Pancreas (tissue), 10 donors: ENCODE measurements around the gene PHLDA3. TPM values are rescaled to one million over a fixed set of nuclear protein-coding genes. Genes with fewer than 3 reads are reported as not detected.
"Not testable (repeated sequence)": the region's sequence is repeated elsewhere in the genome, so short reads cannot be mapped to it uniquely, and the experiment has no call there.

Experiments used
- ATAC-seq, 4 donors: fragments of 200-7000 bp; cut with Tn5 transposase; one replicate each; pipeline versions ENCODE4 v1.8.0 to v1.9.1; 2020; ENCODE audit warnings: mild to moderate bottlenecking in 4 of 4, moderate library complexity in 4 of 4
- DNase-seq, 6 donors: peaks; one replicate each; pipeline ENCODE4 v3.0.0-alpha.2; 2020
- FAIRE-seq: peaks from 2 replicates; lab custom pipeline; 2012; peaks lifted over from hg19 to GRCh38; lab: Jason Lieb, UNC
- H3K27ac ChIP-seq, 4 donors: fragments of 200-600 bp; sonication (generic); 1 replicate in 3 of 4; 2 replicates in 1 of 4; pipeline versions ENCODE4 v1.5.0 to v1.8.0; 2020
- H3K27me3 ChIP-seq, 4 donors: fragments of 200-600 bp; one replicate each; pipeline ENCODE4 v1.8.0; 2021
- H3K36me3 ChIP-seq, 3 donors: fragments of 200-600 bp; sonication (generic) in 1 of 3; one replicate each; pipeline versions ENCODE4 v1.5.0 to v1.8.0; 2020 to 2021
- H3K4me1 ChIP-seq, 3 donors: fragments of 200-600 bp; one replicate each; pipeline ENCODE4 v1.8.0; 2021
- H3K4me3 ChIP-seq, 4 donors: fragments of 200-600 bp; sonication (generic) in 2 of 4; one replicate each; pipeline versions ENCODE4 v1.5.0 to v1.8.0; 2020 to 2021
- H3K9me3 ChIP-seq, 4 donors: fragments of 200-600 bp; one replicate each; pipeline ENCODE4 v1.8.0; 2021
- WGBS, 2 donors: extraction: QIAGEN DNeasy Blood & Tissue Kit; methylation state at CpG; one replicate each; pipeline ENCODE4 v1.1.7; 2013; 5-methylcytosine and 5-hydroxymethylcytosine counted together
- intact Hi-C, 3 donors: fragments of 100-400 bp; cut with DNase I; formaldehyde crosslinking; loops; one replicate each; pipeline versions ENCODE4 v1.11.1 to v1.14.2; 2022
- polyA plus RNA-seq, 2 donors: library from polyadenylated mRNA; stranded (reverse); fragments of 200-250 nt; gene quantifications; one replicate each; pipeline ENCODE4 v1.2.3, GENCODE V29; 2013
- total RNA-seq, 6 donors: library from RNA; stranded (reverse); fragmentation: NEBNext Ultra II Directional in 4 of 6; extraction: Animal tissue kit (Norgen Biotek cat#: 25700) in 4 of 6; gene quantifications; one replicate each; pipeline versions ENCODE4 v1.2.1 to v1.2.4, GENCODE V29; 2021 to 2023
- TF ChIP-seq, protein P1 (sequence below), 4 donors: fragments of 200-600 bp; sonication (generic) in 3 of 4; IDR thresholded peaks; one replicate each; pipeline versions ENCODE4 v1.5.0 to v1.8.0; 2021; ENCODE audit warnings: antibody characterized with exemption in 4 of 4
- donor health status: healthy with polysubstance abuse.
- donor health status: DM: no; HTN: no; CAD: no; lungs with moderate emphysema.
- donor health status: DM: no; HTN: no; CAD: no.
- donor health status: control.
- donor health status: control.
- donor health status: Bipolar disorder and iron deficiency.
- donor health status: DM: yes; HTN: yes; CAD: no.
- donor health status: DM: no; HTN: no; CAD: no.
- donor health status: DM: no; HTN: no; CAD: no.
- donor health status: DM: yes; HTN: yes; CAD: no.

PHLDA3 gene
- total and polyA plus RNA-seq, 8 donors: 8.6 to 24.4 (median 12.8) TPM

DNA sequence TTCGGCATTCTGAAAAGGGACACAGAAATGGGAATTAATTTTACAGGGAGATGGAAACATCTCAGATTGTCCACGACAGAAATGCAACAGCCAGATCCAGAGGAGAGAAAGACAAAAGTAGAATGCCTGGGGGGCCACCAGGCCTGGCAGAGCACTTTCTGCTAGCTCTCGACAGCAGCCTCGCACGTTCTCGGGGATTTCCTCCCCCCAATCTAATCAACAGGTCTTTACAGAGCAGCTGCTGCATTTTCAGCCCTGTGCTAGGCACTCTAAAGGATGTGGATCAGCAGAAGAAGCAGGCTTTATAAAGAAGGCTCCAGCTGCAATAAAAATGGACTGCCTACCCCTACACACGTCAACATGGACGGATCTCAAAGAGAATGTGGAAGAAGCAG lies 27.3 kb upstream of the PHLDA3 start:
- no peaks in the 10 kb centered on the region for H3K9me3 ChIP-seq
- 75% methylated on average over 8 of the region's 8 CpGs for WGBS, 2 donors
- no peak for DNase-seq
- peaks cover 0 to 11% (median 6%) of the 10 kb centered on the region in 3 donors for H3K36me3 ChIP-seq
- intact Hi-C loops: no loop called here
- peaks cover 11 to 22% (median 21%) of the 10 kb centered on the region in 3 donors for H3K4me1 ChIP-seq
- no peak for FAIRE-seq
- no peak for ATAC-seq
- TF ChIP-seq, protein P1, sequence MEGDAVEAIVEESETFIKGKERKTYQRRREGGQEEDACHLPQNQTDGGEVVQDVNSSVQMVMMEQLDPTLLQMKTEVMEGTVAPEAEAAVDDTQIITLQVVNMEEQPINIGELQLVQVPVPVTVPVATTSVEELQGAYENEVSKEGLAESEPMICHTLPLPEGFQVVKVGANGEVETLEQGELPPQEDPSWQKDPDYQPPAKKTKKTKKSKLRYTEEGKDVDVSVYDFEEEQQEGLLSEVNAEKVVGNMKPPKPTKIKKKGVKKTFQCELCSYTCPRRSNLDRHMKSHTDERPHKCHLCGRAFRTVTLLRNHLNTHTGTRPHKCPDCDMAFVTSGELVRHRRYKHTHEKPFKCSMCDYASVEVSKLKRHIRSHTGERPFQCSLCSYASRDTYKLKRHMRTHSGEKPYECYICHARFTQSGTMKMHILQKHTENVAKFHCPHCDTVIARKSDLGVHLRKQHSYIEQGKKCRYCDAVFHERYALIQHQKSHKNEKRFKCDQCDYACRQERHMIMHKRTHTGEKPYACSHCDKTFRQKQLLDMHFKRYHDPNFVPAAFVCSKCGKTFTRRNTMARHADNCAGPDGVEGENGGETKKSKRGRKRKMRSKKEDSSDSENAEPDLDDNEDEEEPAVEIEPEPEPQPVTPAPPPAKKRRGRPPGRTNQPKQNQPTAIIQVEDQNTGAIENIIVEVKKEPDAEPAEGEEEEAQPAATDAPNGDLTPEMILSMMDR (IDR thresholded peaks at IDR 0.05): no peak
- peak overlapping the region in 2 of 4 donors; percentile 1 to 24 for H3K27ac ChIP-seq
- no peak overlapping the region for H3K4me3 ChIP-seq
- no peaks in the 10 kb centered on the region for H3K27me3 ChIP-seq

DNA sequence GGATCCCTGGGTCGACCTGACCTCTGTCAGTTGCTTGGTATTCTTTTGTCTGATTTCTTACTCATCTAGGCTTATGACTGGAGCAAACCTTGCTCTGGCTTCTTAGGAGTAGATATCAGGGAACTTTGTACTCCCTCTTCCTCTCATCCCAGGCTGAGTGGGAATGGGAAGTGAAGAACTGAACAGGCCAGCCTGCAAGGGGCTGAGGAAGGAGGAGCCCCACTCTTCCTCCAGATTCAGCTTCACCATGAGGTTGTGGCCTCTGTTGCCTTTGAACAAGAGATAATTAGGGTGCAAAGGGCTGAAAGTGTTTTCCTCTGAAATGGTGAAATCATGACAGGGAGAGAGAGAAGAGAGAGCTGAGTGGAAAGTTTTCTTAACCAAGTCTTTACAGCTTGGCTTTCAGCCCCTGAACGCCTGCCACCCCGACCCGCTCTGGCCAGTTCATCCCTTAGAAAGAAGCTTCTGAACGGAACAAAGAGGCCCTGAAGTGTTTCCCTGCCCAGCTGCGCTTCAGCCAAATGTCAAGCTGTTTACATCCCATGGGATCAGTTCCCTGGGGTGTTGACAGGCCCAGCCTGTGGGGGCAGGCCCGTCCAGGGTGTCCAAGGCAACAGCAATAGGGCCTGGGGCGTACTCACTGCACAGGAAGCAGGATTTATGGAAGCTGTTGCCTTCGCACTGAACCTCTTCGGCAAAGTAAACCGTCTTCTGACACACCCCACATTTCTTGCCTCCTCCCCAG lies 26.7 kb upstream of the PHLDA3 start:
- Histone ChIP-seq H3K9me3 (no peaks in the 10 kb centered on the region), H3K27ac (peak overlapping the region in 2 of 4 donors; percentile 1 to 24), H3K4me1 (peaks cover 5 to 17% (median 16%) of the 10 kb centered on the region in 3 donors), H3K36me3 (peaks cover 0 to 11% (median 6%) of the 10 kb centered on the region in 3 donors), H3K27me3 (no peaks in the 10 kb centered on the region), H3K4me3 (no peak overlapping the region)
- no peak for FAIRE-seq
- intact Hi-C loops: no loop called here
- 55 to 57% methylated on average over 11 of the region's 11 CpGs for WGBS, 2 donors
- peak; percentile 12 to 48 (median 32) for ATAC-seq
- DNase-seq: peak in 1 of 6 donors; percentile 42
- TF ChIP-seq, protein P1 (IDR thresholded peaks at IDR 0.05): no peak

DNA sequence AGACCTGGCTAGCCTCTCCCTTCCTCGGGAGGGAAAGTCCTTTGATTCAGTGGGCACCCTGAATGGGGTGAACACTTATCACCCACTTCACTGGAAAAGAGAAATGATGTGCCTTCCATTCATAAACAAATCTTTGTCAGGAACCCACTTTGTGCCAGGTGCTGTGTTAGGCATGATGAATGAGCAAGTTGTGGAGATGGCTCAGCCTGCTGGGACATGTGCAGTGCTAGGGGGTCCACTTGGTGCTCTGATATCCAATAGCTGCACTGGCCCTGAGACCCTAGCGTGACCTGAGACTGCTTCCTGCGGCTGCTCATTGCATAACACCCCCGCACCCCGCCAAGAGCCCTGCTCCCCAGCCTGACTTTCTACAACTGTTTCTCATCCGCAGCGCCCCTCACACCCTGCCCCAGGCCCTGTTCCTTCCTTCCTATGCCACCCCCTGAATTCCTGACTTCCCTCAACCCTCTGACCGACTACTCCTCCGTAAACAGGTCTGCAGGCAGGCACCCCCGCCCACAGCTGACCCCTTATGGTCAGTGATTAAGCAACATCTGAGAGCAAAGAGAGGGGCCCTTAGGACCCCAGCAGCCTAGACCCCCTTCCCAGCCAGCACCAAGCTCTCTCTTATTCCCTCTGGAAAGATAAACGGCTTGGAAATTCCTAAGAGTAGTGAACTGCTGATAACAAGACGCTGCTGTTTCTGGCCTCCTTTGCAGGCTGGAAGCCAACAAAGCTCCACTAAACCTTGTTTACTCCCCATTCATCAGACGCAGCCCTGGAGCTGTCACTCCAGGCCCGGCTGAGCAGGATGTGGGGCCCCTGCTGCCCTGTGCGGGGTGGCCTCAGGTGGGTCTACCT lies 25.0 kb upstream of the PHLDA3 start:
- H3K27ac ChIP-seq: peak overlapping the region in 2 of 4 donors; percentile 28 to 54
- WGBS, 2 donors: 41% methylated on average over 14 to 15 of the region's 15 CpGs
- intact Hi-C loops: no loop called here
- no peaks in the 10 kb centered on the region for H3K27me3 ChIP-seq
- H3K4me1 ChIP-seq: peaks cover 0 to 22% (median 19%) of the 10 kb centered on the region in 3 donors
- no peak overlapping the region for H3K4me3 ChIP-seq
- H3K9me3 ChIP-seq: no peaks in the 10 kb centered on the region
- peak; percentile 55 to 80 (median 64) for ATAC-seq
- TF ChIP-seq, protein P1 (IDR thresholded peaks at IDR 0.05): no peak
- H3K36me3 ChIP-seq: peaks cover 0 to 15% (median 6%) of the 10 kb centered on the region in 3 donors
- no peak for FAIRE-seq
- peak in 1 of 6 donors; percentile 44 for DNase-seq

DNA sequence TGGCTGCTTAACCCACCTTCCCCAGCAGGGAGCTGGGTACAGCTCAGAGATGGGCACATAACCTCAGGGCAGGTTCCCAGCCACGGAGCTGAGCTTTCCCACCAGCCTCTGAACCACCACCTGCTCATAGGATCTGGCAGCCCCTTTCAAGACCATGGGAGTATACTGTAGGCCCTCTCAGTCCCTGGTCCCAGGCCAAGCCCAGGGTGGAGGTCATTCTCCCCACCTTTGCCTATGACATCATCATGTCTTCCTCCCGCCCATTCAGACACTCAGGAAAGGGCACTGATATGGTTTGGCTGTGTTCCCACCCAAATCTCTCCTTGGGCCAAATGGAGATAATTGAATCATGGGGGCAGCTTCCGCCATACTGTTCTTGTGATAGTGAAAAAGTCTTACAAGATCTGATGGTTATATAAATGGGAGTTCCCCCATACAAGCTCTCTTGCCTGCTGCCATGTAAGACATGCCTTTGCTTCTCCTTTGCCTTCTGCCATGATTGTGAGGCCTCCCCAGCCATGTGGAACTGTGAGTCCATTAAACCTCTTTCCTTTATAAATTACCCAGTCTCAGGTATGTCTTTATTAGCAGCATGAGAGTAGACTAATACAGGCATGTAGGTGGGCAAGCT lies 24.2 kb upstream of the PHLDA3 start:
- WGBS, 2 donors: 86 to 87% methylated on average over 3 of the region's 3 CpGs

More for the DNA sequence above, 24.2 kb upstream of the PHLDA3 start:
- intact Hi-C loops, H3K27ac ChIP-seq, DNase-seq, H3K9me3 ChIP-seq, H3K27me3 ChIP-seq, ATAC-seq, H3K4me3 ChIP-seq, FAIRE-seq: not testable (repeated sequence)
- H3K4me1 ChIP-seq: peaks cover 0 to 22% (median 22%) of the 10 kb centered on the region in 3 donors
- H3K36me3 ChIP-seq: peaks cover 0 to 23% (median 6%) of the 10 kb centered on the region in 3 donors
